GM21723 (cell line): ENCODE measurements around the gene RASD1.

Source experiments
- ATAC-seq: cut with Tn5 transposase; IDR thresholded peaks from one replicate; pipeline ENCODE4 v1.9.1; 2021; ENCODE audit warnings: mild to moderate bottlenecking, moderate library complexity; ENCODE audit not compliant: unreplicated experiment

Gene RASD1

GRCh38 chr17:17527534-17527933 is 31.3 kb upstream of the RASD1 start:
- ATAC-seq = no peak

GRCh38 chr17:17526369-17526768 is 30.2 kb upstream of the RASD1 start:
- ATAC-seq = no peak

GRCh38 chr17:17525956-17526355 is 29.8 kb upstream of the RASD1 start:
- ATAC-seq = no peak

- ATAC-seq = no peak
Observed at GRCh38 chr17:17525311-17525710, 29.1 kb upstream of the RASD1 start.

GRCh38 chr17:17523731-17524490 is 27.7 kb upstream of the RASD1 start:
- ATAC-seq = no peak

GRCh38 chr17:17523001-17523730 is 27.0 kb upstream of the RASD1 start:
- no peak for ATAC-seq

- no peak for ATAC-seq
Observed at GRCh38 chr17:17520599-17521232, 24.5 kb upstream of the RASD1 start.

- ATAC-seq = no peak
Observed at GRCh38 chr17:17519886-17520285, 23.7 kb upstream of the RASD1 start.

- ATAC-seq = no peak
Observed at GRCh38 chr17:17518951-17519350, 22.8 kb upstream of the RASD1 start.

- no peak for ATAC-seq
Observed at GRCh38 chr17:17518014-17518413, 21.8 kb upstream of the RASD1 start.

GRCh38 chr17:17516941-17517720 is 20.9 kb upstream of the RASD1 start:
- ATAC-seq = no peak

GRCh38 chr17:17515934-17516930 is 20.0 kb upstream of the RASD1 start:
- no peak for ATAC-seq

- ATAC-seq = no peak
Observed at GRCh38 chr17:17514993-17515933, 19.1 kb upstream of the RASD1 start.

- ATAC-seq = no peak
Observed at GRCh38 chr17:17514361-17514992, 18.3 kb upstream of the RASD1 start.

- no peak for ATAC-seq
Observed at GRCh38 chr17:17513626-17514025, 17.4 kb upstream of the RASD1 start.

GRCh38 chr17:17512866-17513265 is 16.7 kb upstream of the RASD1 start:
- ATAC-seq = no peak

- no peak for ATAC-seq
Observed at GRCh38 chr17:17511881-17512858, 16.0 kb upstream of the RASD1 start.
